Gastrocnemius medialis (tissue), 4 donors: Measurements from ENCODE around the gene DEDD2. TPM values are rescaled to one million over a fixed set of nuclear protein-coding genes. Genes with fewer than 3 reads are reported as not detected.

ENCODE experiments used
- ATAC-seq, 2 donors: fragments of 150-250 bp; one replicate each; pipeline ENCODE4 v1.9.1; 2016
- DNase-seq, 2 donors: peaks; one replicate each; pipeline ENCODE4 v3.0.0-alpha.2; 2019
- H3K27ac ChIP-seq, 4 donors: fragments of 200-600 bp; sonication (generic); 1 replicate in 1 of 4; 2 replicates in 3 of 4; pipeline ENCODE4 v1.5.1; 2016 to 2018; ENCODE audit warnings: mild to moderate bottlenecking in 2 of 4, moderate library complexity in 1 of 4
- H3K27me3 ChIP-seq, 3 donors: fragments of 200-600 bp; sonication (generic) in 2 of 3; 1 replicate in 1 of 3; 2 replicates in 2 of 3; pipeline versions ENCODE4 v1.5.1 to v1.6.0; 2016 to 2019; ENCODE audit warnings: mild to moderate bottlenecking in 1 of 3, moderate library complexity in 1 of 3
- H3K36me3 ChIP-seq, 2 donors: fragments of 200-600 bp; sonication (generic) in 1 of 2; one replicate each; pipeline ENCODE4 v1.5.1; 2017 to 2018
- H3K4me1 ChIP-seq, 2 donors: fragments of 200-600 bp; sonication (generic) in 1 of 2; one replicate each; pipeline ENCODE4 v1.5.1; 2016 to 2017; ENCODE audit warnings: mild to moderate bottlenecking in 2 of 2
- H3K4me3 ChIP-seq, 4 donors: fragments of 200-600 bp; sonication (generic) in 3 of 4; 1 replicate in 1 of 4; 2 replicates in 3 of 4; pipeline ENCODE4 v1.5.1; 2016 to 2019; ENCODE audit warnings: mild to moderate bottlenecking in 2 of 4
- H3K9me3 ChIP-seq, 3 donors: fragments of 200-600 bp; sonication (generic) in 2 of 3; 1 replicate in 1 of 3; 2 replicates in 2 of 3; pipeline ENCODE4 v1.5.1; 2016 to 2019
- CTCF ChIP-seq, 5 experiments: fragments of 450-650 bp in 3 of 5; fragments of 200-600 bp in 2 of 5; sonication (generic) in 2 of 5; IDR thresholded peaks in 4 of 5; conservative IDR thresholded peaks in 1 of 5; 1 replicate in 4 of 5; 2 replicates in 1 of 5; pipeline ENCODE4 v1.5.1; 2016 to 2019; ENCODE audit warnings: antibody characterized with exemption in 5 of 5, mild to moderate bottlenecking in 3 of 5, moderate library complexity in 3 of 5
- POLR2A ChIP-seq, 2 donors: fragments of 450-650 bp; IDR thresholded peaks; one replicate each; pipeline ENCODE4 v1.6.1; 2017; ENCODE audit warnings: antibody characterized with exemption in 2 of 2, mild to moderate bottlenecking in 2 of 2, moderate library complexity in 2 of 2
- in situ Hi-C, 4 donors: fragments of 200-750 bp; cut with MboI; loops; one replicate each; pipeline versions ENCODE4 v1.15.0 to v1.8.0; 2017; ENCODE audit warnings: low sequenced_read_pairs in 4 of 4
- intact Hi-C: fragments of 100-400 bp; cut with DNase I; formaldehyde crosslinking; loops from one replicate; pipeline ENCODE4 v1.15.1; 2023; ENCODE audit warnings: low total_unique reads
- total RNA-seq, 4 donors: library from RNA; depleted of rRNA; stranded (reverse); fragments of >200 nt; gene quantifications; one replicate each; pipeline versions ENCODE4 v1.1.0 to v1.2.3, GENCODE V29; 2016

Gene DEDD2
- total RNA-seq, 4 donors from 2014 or later: 22.5 to 33.6 (median 29.2) TPM

GRCh38 chr19:42253245-42254088 lies 36.0 kb upstream of the DEDD2 start:
- in situ Hi-C loops: no loop called here
- H3K4me3 ChIP-seq: peak overlapping the region; percentile 60 to 90 (median 76)
- peak; percentile 11 to 24 for ATAC-seq

GRCh38 chr19:42252365-42253244 lies 35.1 kb upstream of the DEDD2 start:
- Histone ChIP-seq H3K4me1 (peaks cover 30 to 31% of the 10 kb centered on the region in 2 donors), H3K27me3 (peaks cover 19 to 40% (median 37%) of the 10 kb centered on the region in 3 donors), H3K9me3 (no peaks in the 10 kb centered on the region), H3K36me3 (no peaks in the 10 kb centered on the region), H3K27ac (peak overlapping the region; percentile 91 to 94 (median 92)), H3K4me3 (peak overlapping the region; percentile 60 to 90 (median 76))
- intact Hi-C loops: loop anchor here (2.0 kb wide), 1 partner anchor 72 kb away; the partner anchor contains the start of gene MEGF8
- in situ Hi-C loops: no loop called here
- TF ChIP-seq CTCF (IDR thresholded peaks at IDR 0.05 in 4 of 5, conservative IDR thresholded peaks at IDR 0.05 in 1 of 5): no peak
- TF ChIP-seq POLR2A (IDR thresholded peaks at IDR 0.05): peak; percentile 2 to 8
- ATAC-seq (no peak), DNase-seq (peak in 1 of 2 donors; percentile 33)

More at GRCh38 chr19:42253245-42254088, 36.0 kb upstream of the DEDD2 start:
- Histone ChIP-seq H3K36me3 (no peaks in the 10 kb centered on the region), H3K9me3 (no peaks in the 10 kb centered on the region), H3K4me1 (peaks cover 30 to 31% of the 10 kb centered on the region in 2 donors), H3K27ac (peak overlapping the region; percentile 91 to 94 (median 92)), H3K27me3 (peaks cover 21 to 40% (median 37%) of the 10 kb centered on the region in 3 donors)
- intact Hi-C loops: loop anchor here (2.0 kb wide), 1 partner anchor 71 kb away; the partner anchor contains the start of gene MEGF8
- peak in 1 of 2 donors; percentile 45 for DNase-seq
- no peak for TF ChIP-seq POLR2A (IDR thresholded peaks at IDR 0.05)
- no peak for TF ChIP-seq CTCF (IDR thresholded peaks at IDR 0.05 in 4 of 5, conservative IDR thresholded peaks at IDR 0.05 in 1 of 5)

DNA sequence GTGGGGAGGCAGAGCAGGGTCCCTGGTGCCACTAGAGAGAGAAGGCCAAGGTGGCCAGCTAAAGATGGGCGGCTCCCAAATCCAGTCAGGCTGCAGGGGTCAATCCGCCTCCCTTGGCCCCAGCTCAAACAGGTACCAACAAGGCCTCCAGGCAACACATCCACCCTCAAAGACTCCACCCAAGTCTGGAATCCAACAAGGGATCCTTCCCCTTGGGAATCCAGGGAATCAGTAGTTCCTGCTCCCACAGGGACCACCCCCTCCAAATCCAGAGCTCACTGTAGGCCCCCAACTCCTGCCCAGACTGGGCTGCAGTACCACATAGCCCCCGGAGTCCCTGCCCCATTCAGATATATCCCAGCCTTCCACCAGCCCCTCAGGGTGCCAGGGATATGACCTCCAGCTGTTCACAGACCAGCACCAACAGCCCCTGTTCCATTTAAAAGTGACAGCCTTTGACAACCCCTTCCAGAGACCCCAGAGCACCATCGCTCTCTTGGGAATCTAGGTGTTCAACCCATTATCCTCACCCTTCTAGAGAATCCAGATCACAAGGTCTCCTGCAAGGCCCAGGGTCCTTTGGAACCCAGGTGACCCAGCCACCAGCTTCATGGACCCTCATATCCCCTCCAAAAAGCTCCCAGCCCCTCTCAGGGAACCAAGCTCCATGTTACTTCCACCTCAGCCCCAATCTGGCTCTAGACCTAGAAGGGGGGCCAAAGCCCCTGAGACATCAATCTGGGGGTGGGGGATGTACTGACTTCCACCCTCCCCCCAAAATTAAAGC lies 34.3 kb upstream of the DEDD2 start:
- intact Hi-C loops: loop anchor here (2.0 kb wide), 1 partner anchor 73 kb away; the partner anchor contains the start of gene MEGF8
- H3K36me3 ChIP-seq: no peaks in the 10 kb centered on the region
- no peak for TF ChIP-seq CTCF (IDR thresholded peaks at IDR 0.05 in 4 of 5, conservative IDR thresholded peaks at IDR 0.05 in 1 of 5)
- TF ChIP-seq POLR2A (IDR thresholded peaks at IDR 0.05): no peak
- ATAC-seq: no peak
- peak overlapping the region; percentile 60 to 90 (median 76) for H3K4me3 ChIP-seq
- peaks cover 14 to 34% (median 34%) of the 10 kb centered on the region in 3 donors for H3K27me3 ChIP-seq
- DNase-seq: no peak
- H3K9me3 ChIP-seq: no peaks in the 10 kb centered on the region
- in situ Hi-C loops: no loop called here
- H3K4me1 ChIP-seq: peaks cover 26 to 31% of the 10 kb centered on the region in 2 donors
- H3K27ac ChIP-seq: peak overlapping the region; percentile 91 to 94 (median 92)
